ENCODE data around the gene LCE3E.

Gene LCE3E

DNA sequence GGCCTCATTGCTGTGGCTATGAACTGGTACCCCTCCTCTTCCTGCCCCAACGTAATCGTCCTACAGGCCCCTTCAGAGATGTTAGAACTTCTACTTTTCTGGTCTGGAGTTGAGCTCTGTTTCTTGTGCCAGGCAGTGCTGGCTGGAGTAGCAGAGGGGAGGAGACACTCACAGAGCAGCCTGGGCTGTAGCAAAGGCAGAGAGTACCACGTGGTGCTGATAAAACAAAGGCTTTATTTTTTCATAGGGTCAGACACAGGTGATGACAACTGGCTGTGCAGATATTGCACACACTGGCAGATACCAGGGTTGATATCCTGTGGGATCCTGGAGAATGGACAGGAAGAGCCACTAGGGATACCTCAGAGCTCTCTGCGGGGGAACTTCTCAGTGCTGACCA lies 29.1 kb downstream of the LCE3E start:
- H3K4me3 ChIP-seq (replicated peaks; ENCODE audit: low read depth, low read length): no peak overlapping the region
- TF ChIP-seq, protein P1, sequence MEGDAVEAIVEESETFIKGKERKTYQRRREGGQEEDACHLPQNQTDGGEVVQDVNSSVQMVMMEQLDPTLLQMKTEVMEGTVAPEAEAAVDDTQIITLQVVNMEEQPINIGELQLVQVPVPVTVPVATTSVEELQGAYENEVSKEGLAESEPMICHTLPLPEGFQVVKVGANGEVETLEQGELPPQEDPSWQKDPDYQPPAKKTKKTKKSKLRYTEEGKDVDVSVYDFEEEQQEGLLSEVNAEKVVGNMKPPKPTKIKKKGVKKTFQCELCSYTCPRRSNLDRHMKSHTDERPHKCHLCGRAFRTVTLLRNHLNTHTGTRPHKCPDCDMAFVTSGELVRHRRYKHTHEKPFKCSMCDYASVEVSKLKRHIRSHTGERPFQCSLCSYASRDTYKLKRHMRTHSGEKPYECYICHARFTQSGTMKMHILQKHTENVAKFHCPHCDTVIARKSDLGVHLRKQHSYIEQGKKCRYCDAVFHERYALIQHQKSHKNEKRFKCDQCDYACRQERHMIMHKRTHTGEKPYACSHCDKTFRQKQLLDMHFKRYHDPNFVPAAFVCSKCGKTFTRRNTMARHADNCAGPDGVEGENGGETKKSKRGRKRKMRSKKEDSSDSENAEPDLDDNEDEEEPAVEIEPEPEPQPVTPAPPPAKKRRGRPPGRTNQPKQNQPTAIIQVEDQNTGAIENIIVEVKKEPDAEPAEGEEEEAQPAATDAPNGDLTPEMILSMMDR (IDR thresholded peaks at IDR 0.05; ENCODE audit: low read length, missing control alignments): no peak
- DNase-seq (ENCODE audit: low read depth): no peak

DNA sequence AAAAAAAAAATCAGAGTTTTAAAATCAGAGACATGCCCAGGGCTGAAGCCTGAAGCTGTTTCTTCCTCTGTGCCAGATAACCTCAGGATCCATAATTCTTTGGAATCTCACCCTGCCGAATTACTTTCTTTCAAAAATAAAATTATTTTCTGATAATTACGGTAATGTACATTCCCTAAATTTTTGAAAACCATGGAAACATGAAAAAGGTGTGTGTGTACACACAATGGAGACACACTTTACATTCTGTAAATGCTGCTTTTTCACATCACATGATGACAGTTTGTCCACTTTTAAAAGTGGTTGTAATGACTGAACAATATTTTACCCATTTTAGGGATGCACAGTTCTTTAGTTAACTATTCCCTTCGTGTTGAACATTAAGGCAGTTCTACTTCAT lies 30.8 kb downstream of the LCE3E start:
- no peak overlapping the region for H3K4me3 ChIP-seq (replicated peaks; ENCODE audit: low read depth, low read length)
- no peak for DNase-seq (ENCODE audit: low read depth)
- TF ChIP-seq, protein P1 (IDR thresholded peaks at IDR 0.05; ENCODE audit: low read length, missing control alignments): no peak

DNA sequence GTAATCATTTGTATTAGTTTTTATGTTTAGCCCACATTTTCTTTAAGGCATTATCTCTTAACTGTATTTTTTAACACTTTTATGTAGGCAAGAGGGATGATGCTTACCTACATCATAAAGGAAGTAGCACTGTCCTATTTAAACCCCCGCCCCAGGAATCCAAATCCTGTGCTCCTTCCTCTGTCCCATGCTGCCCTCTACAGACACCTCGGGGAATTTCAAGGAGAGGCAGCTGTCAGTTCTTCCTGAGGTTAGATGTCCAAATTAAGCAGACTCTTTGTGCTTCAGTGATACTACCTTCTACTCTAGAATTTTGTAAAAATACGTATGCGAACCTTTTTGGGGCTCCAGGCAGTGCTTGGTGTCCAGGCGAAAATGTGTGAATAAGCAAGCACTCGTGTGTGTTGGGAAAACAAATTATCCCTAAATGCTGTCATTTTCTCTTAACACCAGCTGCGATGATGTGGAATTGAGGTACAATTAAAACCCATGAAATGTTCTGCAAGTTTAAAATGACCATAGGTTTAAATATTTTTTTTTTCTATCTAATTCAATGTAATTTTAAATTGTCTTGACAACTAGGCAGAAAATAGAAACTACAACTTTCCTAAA lies 33.1 kb downstream of the LCE3E start:
- TF ChIP-seq, protein P1 (IDR thresholded peaks at IDR 0.05; ENCODE audit: low read length, missing control alignments): peak; percentile 71
- no peak overlapping the region for H3K4me3 ChIP-seq (replicated peaks; ENCODE audit: low read depth, low read length)
- DNase-seq (ENCODE audit: low read depth): peak; percentile 36

DNA sequence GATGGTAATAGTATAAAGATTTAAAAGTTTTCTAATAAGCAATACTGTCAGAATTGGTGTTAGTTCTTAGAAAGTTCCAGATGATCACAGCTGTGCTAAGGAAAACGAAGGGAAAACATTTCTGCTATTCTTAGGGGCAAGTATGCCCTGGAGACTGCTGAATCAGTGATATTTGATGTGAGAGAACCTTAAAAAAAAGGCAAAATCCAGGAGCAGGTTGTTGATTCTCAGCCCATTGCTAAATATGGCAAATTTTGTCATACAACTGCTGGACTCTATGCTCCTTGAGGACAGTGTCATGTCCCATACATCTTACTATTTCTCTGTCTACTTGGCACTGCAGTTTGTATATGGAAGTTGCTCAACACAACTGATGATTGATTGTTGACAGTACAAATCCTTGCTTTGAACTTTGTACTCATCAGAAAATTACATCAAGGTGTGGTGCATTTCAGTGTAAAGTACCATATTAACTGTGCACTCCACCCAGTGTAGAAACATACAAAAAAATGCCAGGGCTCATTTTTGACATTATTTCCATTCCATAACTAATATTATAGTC lies 41.4 kb downstream of the LCE3E start:
- DNase-seq (ENCODE audit: low read depth): no peak
- TF ChIP-seq, protein P1 (IDR thresholded peaks at IDR 0.05; ENCODE audit: low read length, missing control alignments): no peak
- no peak overlapping the region for H3K4me3 ChIP-seq (replicated peaks; ENCODE audit: low read depth, low read length)

DNA sequence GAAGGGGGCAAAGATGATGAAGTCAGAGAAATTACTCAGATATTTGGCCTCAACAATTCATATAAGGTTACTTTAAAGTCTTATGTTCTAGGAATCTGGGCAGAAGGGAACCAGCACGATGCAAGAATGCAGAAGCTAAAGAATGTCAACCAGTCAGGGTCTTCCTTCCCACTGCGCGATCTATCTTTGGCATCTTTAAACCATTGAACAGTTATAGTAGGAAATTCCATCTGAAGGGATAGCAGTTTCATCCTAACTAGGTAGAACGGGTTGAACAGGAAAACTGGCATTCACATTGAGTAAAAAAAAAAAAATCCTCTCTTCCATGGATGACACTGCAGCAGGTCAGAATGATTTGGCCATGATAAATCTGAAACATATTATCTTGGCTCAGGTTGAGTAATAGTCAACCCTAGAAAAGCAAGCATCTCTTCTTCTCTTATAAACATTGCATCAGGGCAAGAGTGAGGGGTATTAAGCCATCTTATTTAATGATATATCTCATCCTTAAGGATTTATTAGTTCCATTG lies 46.0 kb downstream of the LCE3E start:
- DNase-seq (ENCODE audit: low read depth): no peak
- TF ChIP-seq, protein P1 (IDR thresholded peaks at IDR 0.05; ENCODE audit: low read length, missing control alignments): no peak
- no peak overlapping the region for H3K4me3 ChIP-seq (replicated peaks; ENCODE audit: low read depth, low read length)

DNA sequence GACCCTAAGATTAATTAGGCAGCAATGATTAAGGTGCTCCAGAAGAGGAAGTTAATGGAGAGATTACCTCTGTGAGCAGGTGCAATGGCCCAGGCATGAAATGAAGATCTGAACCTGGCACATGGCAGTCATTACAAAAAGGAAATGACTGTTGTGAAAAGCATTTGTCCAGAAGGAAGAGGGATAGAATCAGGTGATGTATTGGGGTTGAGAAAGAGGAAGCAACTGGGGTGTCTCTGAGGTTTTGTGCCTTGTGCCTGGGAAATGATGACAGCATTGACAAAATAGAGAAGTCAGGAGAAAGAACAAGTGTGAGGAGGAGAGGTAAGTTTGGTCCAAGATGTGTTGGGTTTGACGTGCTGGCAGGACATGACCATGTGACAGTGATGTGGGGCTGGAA lies 46.7 kb downstream of the LCE3E start:
- H3K4me3 ChIP-seq (replicated peaks; ENCODE audit: low read depth, low read length): no peak overlapping the region
- TF ChIP-seq, protein P1 (IDR thresholded peaks at IDR 0.05; ENCODE audit: low read length, missing control alignments): no peak
- no peak for DNase-seq (ENCODE audit: low read depth)
